HEK293T (cell line): ENCODE results near the gene SALL3.

Experiments
- ARNT ChIP-seq: fragments of 450-650 bp; IDR thresholded peaks from 2 replicates; pipeline ENCODE4 v1.6.1; 2017; ENCODE audit warnings: mild to moderate bottlenecking
- CTBP1 ChIP-seq: fragments of 450-650 bp; IDR thresholded peaks from 2 replicates; pipeline ENCODE4 v1.6.1; 2016; ENCODE audit warnings: borderline replicate concordance
- ELF4 ChIP-seq: fragments of 450-650 bp; IDR thresholded peaks from 2 replicates; pipeline ENCODE4 v1.6.1; 2017; ENCODE audit warnings: antibody characterized with exemption
- FOXA1 ChIP-seq: fragments of 450-650 bp; IDR thresholded peaks from 2 replicates; pipeline ENCODE4 v1.6.1; 2016; ENCODE audit warnings: mild to moderate bottlenecking
- FOXK2 ChIP-seq: fragments of 450-650 bp; IDR thresholded peaks from 2 replicates; pipeline ENCODE4 v1.6.1; 2016; ENCODE audit warnings: mild to moderate bottlenecking
- FOXM1 ChIP-seq: fragments of 450-650 bp; IDR thresholded peaks from 2 replicates; pipeline ENCODE4 v1.6.1; 2017; ENCODE audit warnings: mild to moderate bottlenecking, borderline replicate concordance
- HDGF ChIP-seq: fragments of 450-650 bp; IDR thresholded peaks from 2 replicates; pipeline ENCODE4 v1.6.1; 2017; ENCODE audit warnings: antibody characterized with exemption, borderline replicate concordance
- LEF1 ChIP-seq: fragments of 450-650 bp; IDR thresholded peaks from 2 replicates; pipeline ENCODE4 v1.6.1; 2017; ENCODE audit warnings: mild to moderate bottlenecking, borderline replicate concordance
- NFRKB ChIP-seq: fragments of 450-650 bp; IDR thresholded peaks from 2 replicates; pipeline ENCODE4 v1.6.1; 2016; ENCODE audit warnings: mild to moderate bottlenecking, moderate library complexity
- SP1 ChIP-seq: fragments of 450-650 bp; IDR thresholded peaks from 2 replicates; pipeline ENCODE4 v1.6.1; 2017
- SUZ12 ChIP-seq: fragments of 450-650 bp; IDR thresholded peaks from 2 replicates; pipeline ENCODE4 v1.6.1; 2016; ENCODE audit warnings: mild to moderate bottlenecking
- TARDBP ChIP-seq: fragments of 450-650 bp; IDR thresholded peaks from 2 replicates; pipeline ENCODE4 v1.6.1; 2016
- ZNF384 ChIP-seq: fragments of 450-650 bp; IDR thresholded peaks from 2 replicates; pipeline ENCODE4 v1.6.1; 2016
- TF ChIP-seq, protein P1 (sequence below): fragments of 450-650 bp; IDR thresholded peaks from 2 replicates; pipeline ENCODE4 v1.6.1; 2016

GRCh38 chr18:78953566-78953965 is 26.1 kb upstream of the SALL3 start:
- no peak for TF ChIP-seq TARDBP
- no peak for TF ChIP-seq SP1
- TF ChIP-seq ARNT: no peak
- no peak for TF ChIP-seq NFRKB
- TF ChIP-seq HDGF: no peak
- no peak for TF ChIP-seq ELF4
- no peak for TF ChIP-seq FOXA1
- no peak for TF ChIP-seq SUZ12
- TF ChIP-seq FOXM1: no peak
- no peak for TF ChIP-seq LEF1
- TF ChIP-seq ZNF384: no peak
- TF ChIP-seq, protein P1, sequence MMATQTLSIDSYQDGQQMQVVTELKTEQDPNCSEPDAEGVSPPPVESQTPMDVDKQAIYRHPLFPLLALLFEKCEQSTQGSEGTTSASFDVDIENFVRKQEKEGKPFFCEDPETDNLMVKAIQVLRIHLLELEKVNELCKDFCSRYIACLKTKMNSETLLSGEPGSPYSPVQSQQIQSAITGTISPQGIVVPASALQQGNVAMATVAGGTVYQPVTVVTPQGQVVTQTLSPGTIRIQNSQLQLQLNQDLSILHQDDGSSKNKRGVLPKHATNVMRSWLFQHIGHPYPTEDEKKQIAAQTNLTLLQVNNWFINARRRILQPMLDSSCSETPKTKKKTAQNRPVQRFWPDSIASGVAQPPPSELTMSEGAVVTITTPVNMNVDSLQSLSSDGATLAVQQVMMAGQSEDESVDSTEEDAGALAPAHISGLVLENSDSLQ: no peak
- no peak for TF ChIP-seq FOXK2
- no peak for TF ChIP-seq CTBP1
